GM23338 (cell line): ENCODE data around the gene DLGAP4. TPM values are rescaled to one million over a fixed set of nuclear protein-coding genes. Genes with fewer than 3 reads are reported as not detected.
A peak's percentile ranks its signal among the peaks of the same experiment; 100 is the strongest.

ENCODE experiments used
- ATAC-seq: fragments of 200-7000 bp; cut with Tn5 transposase; 3 replicates; pipeline ENCODE4 v1.9.1; 2020
- DNase-seq: peaks from one replicate; pipeline ENCODE4 v3.0.0-alpha.2; 2015; ENCODE audit warnings: low spot score
- H2AFZ ChIP-seq: fragments of 200-600 bp; sonication (generic); 2 replicates; pipeline ENCODE4 v1.8.0; 2016; ENCODE audit warnings: antibody characterized with exemption, mild to moderate bottlenecking, moderate library complexity
- H3F3A ChIP-seq: fragments of 200-600 bp; sonication (generic); replicated peaks from 2 replicates; pipeline ENCODE4 v1.8.0; 2017; ENCODE audit warnings: antibody characterized with exemption, mixed run types, low read depth
- H3K27ac ChIP-seq: fragments of 200-600 bp; sonication (generic); 2 replicates; pipeline ENCODE4 v1.6.1; 2016; ENCODE audit warnings: low read depth
- H3K27me3 ChIP-seq: fragments of 200-600 bp; sonication (generic); 2 replicates; pipeline ENCODE4 v1.8.0; 2016; ENCODE audit warnings: mild to moderate bottlenecking, mixed run types, moderate library complexity; ENCODE audit not compliant: insufficient read depth
- H3K36me3 ChIP-seq: fragments of 200-600 bp; sonication (generic); 2 replicates; pipeline ENCODE4 v1.8.0; 2016; ENCODE audit warnings: mild to moderate bottlenecking; ENCODE audit not compliant: insufficient read depth
- H3K4me1 ChIP-seq: fragments of 200-600 bp; sonication (generic); 2 replicates; pipeline ENCODE4 v1.8.0; 2016; ENCODE audit warnings: mild to moderate bottlenecking, moderate library complexity; ENCODE audit not compliant: insufficient read depth
- H3K4me2 ChIP-seq: fragments of 200-600 bp; sonication (generic); 2 replicates; pipeline ENCODE4 v1.7.1; 2017; ENCODE audit warnings: mixed run types
- H3K4me3 ChIP-seq: fragments of 200-600 bp; sonication (generic); 2 replicates; pipeline ENCODE4 v1.6.1; 2016; ENCODE audit warnings: mixed run types
- H3K79me2 ChIP-seq: fragments of 200-600 bp; sonication (generic); replicated peaks from 2 replicates; pipeline ENCODE4 v1.8.0; 2017; ENCODE audit warnings: mild to moderate bottlenecking; ENCODE audit not compliant: insufficient read depth
- H3K9me2 ChIP-seq: fragments of 200-600 bp; sonication (generic); 2 replicates; pipeline ENCODE4 v1.8.0; 2017; ENCODE audit not compliant: insufficient read depth
- H4K20me1 ChIP-seq: fragments of 200-600 bp; sonication (generic); replicated peaks from 2 replicates; pipeline ENCODE4 v1.8.0; 2017; ENCODE audit warnings: mild to moderate bottlenecking; ENCODE audit not compliant: insufficient read depth
- H3K27ac Mint-ChIP-seq: 2 replicates; pipeline ENCODE4 v1.8.0; 2020; ENCODE audit warnings: inconsistent platforms, mild to moderate bottlenecking, moderate library complexity, mixed read lengths
- H3K27me3 Mint-ChIP-seq: 3 replicates; pipeline ENCODE4 v1.8.0; 2022; ENCODE audit warnings: low read depth, mild to moderate bottlenecking, moderate library complexity, mixed read lengths, inconsistent platforms; ENCODE audit not compliant: insufficient read depth, poor library complexity
- H3K36me3 Mint-ChIP-seq: 3 replicates; pipeline ENCODE4 v1.8.0; 2021; ENCODE audit warnings: low read depth, mild to moderate bottlenecking, inconsistent platforms, moderate library complexity, mixed read lengths
- H3K4me1 Mint-ChIP-seq: 3 replicates; pipeline ENCODE4 v1.8.0; 2020; ENCODE audit warnings: mild to moderate bottlenecking, inconsistent platforms, mixed read lengths
- H3K4me3 Mint-ChIP-seq: 3 replicates; pipeline ENCODE4 v1.8.0; 2021; ENCODE audit warnings: moderate library complexity, mild to moderate bottlenecking, inconsistent platforms, mixed read lengths
- H3K9me3 Mint-ChIP-seq: 3 replicates; pipeline ENCODE4 v1.8.0; 2020; ENCODE audit warnings: moderate library complexity, mild to moderate bottlenecking, inconsistent platforms, mixed read lengths
- EZH2phosphoT487 ChIP-seq: fragments of 200-600 bp; sonication (generic); IDR thresholded peaks from one replicate; pipeline ENCODE4 v1.8.1; 2018; ENCODE audit warnings: antibody characterized with exemption; ENCODE audit not compliant: unreplicated experiment
- NANOG ChIP-seq: IDR thresholded peaks from 2 replicates; pipeline ENCODE4 v1.6.1; 2016; ENCODE audit warnings: antibody characterized with exemption, borderline replicate concordance
- STAT1 ChIP-seq: IDR thresholded peaks from one replicate; pipeline ENCODE4 v1.6.1; 2016; ENCODE audit warnings: antibody characterized with exemption; ENCODE audit not compliant: unreplicated experiment
- ZNF462 ChIP-seq: fragments of 250-450 bp; sonication (Bioruptor Pico); IDR thresholded peaks from 2 replicates; pipeline ENCODE4 v1.5.0; 2020; ENCODE audit warnings: mild to moderate bottlenecking, moderate library complexity
- polyA plus RNA-seq: library from polyadenylated mRNA; unstranded; fragments of >200 nt; fragmentation: Nextera tagmentation; extraction: Ambion mirVana; gene quantifications from 2 replicates; pipeline ENCODE4 v1.2.1, GENCODE V29; 2016
- total RNA-seq: library from RNA; depleted of rRNA; stranded (reverse); fragments of >200 nt; shearing (Covaris generic); gene quantifications from 2 replicates; pipeline ENCODE4 v1.2.3, GENCODE V29; 2014

DLGAP4 gene
- total and polyA plus RNA-seq, 2 experiments from 2014 or later: 46.1 to 52.2 TPM

GRCh38 chr20:36463212-36464061 is 157.3 kb downstream of the DLGAP4 start (continued):
- TF ChIP-seq ZNF462 (CRISPR knock-in tag): no peak
- TF ChIP-seq NANOG: no peak
- no peak for TF ChIP-seq EZH2phosphoT487

- H3K36me3 Mint-ChIP-seq: peaks cover 10% of the 10 kb centered on the region; the same call in 1 of the 3 replicates
- H3K4me1 Mint-ChIP-seq: peaks cover 45% of the 10 kb centered on the region
- H3K27me3 Mint-ChIP-seq: peaks cover 28% of the 10 kb centered on the region
- ATAC-seq: peak; percentile 15
- H3F3A ChIP-seq: peaks cover 14% of the 10 kb centered on the region
- H3K9me2 ChIP-seq: no peaks in the 10 kb centered on the region
- H3K27ac ChIP-seq: 0 out of 2 replicates have a peak overlapping the region, but pooled peaks have one; percentile 33
- peaks cover 83% of the 10 kb centered on the region for H3K79me2 ChIP-seq
- H3K4me3 Mint-ChIP-seq: peak overlapping the region; percentile 56; the same call in 2 of the 3 replicates
- H3K27ac Mint-ChIP-seq: peak overlapping the region; percentile 72; the same call in 1 of the 2 replicates
- H3K4me2 ChIP-seq: peak overlapping the region; percentile 50; the same call in 1 of the 2 replicates
- H3K4me3 ChIP-seq: no peak overlapping the region; the same call in 1 of the 2 replicates
- H3K27me3 ChIP-seq: no peaks in the 10 kb centered on the region
- H3K36me3 ChIP-seq: no peaks in the 10 kb centered on the region; the same call in 1 of the 2 replicates
- H3K9me3 Mint-ChIP-seq: no peaks in the 10 kb centered on the region
- DNase-seq: peak; percentile 59
- peaks cover 55% of the 10 kb centered on the region for H4K20me1 ChIP-seq
- H2AFZ ChIP-seq: no peak overlapping the region
- H3K4me1 ChIP-seq: peaks cover 44% of the 10 kb centered on the region
- TF ChIP-seq STAT1: no peak
- no peak for TF ChIP-seq NANOG
- no peak for TF ChIP-seq ZNF462 (CRISPR knock-in tag)
Observed at GRCh38 chr20:36465109-36466080, 159.3 kb downstream of the DLGAP4 start.
